ENCODE measurements around the gene KRTAP10-2. TPM values are rescaled to one million over a fixed set of nuclear protein-coding genes. Genes with fewer than 3 reads are reported as not detected.

Gene KRTAP10-2
- total RNA-seq, 1 experiment from 2014 or later = not detected

GRCh38 chr21:44502171-44502958, 48.9 kb downstream of the KRTAP10-2 start:
- no TSS peak for BruUV-seq (replicated peaks)
- ChIA-PET CTCF (no interaction called here), POLR2A (ENCODE audit: unreplicated experiment) (no interaction called here)
- no peak overlapping the region for H3K27ac ChIP-seq
- H3K4me1 ChIP-seq (replicated peaks; ENCODE audit: insufficient read depth) = no peaks in the 10 kb centered on the region
- no peaks in the 10 kb centered on the region for H3K79me2 ChIP-seq (ENCODE audit: low read depth)
- intact Hi-C loops (cut with micrococcal nuclease; ENCODE audit: unreplicated experiment) = no loop called here
- DNase-seq = no peak
- no peak for TF ChIP-seq CTCF (conservative IDR thresholded peaks at IDR 0.05)
- TF ChIP-seq EZH2 (IDR thresholded peaks at IDR 0.05; ENCODE audit: low read depth) = no peak
- no peaks in the 10 kb centered on the region for H4K20me1 ChIP-seq (ENCODE audit: insufficient read depth)
- no peaks in the 10 kb centered on the region for H3F3A ChIP-seq (ENCODE audit: insufficient read depth, low read depth)
- no peak overlapping the region for H3K4me2 ChIP-seq
- H3K27me3 ChIP-seq (ENCODE audit: insufficient read depth, low read depth) = peaks cover 80% of the 10 kb centered on the region
- H3K36me3 ChIP-seq (ENCODE audit: low read depth) = no peaks in the 10 kb centered on the region
- no peak overlapping the region for H3K4me3 ChIP-seq
- H3K9me2 ChIP-seq (ENCODE audit: insufficient read depth) = no peaks in the 10 kb centered on the region
- no peak overlapping the region for H2AFZ ChIP-seq
- H3K9me3 ChIP-seq (ENCODE audit: insufficient read depth, low read depth) = no peaks in the 10 kb centered on the region

Other genes with a start within 250 kb of the KRTAP10-2 start
- 12.5 and 23.9 TPM in 2 replicates for gene CFAP410, start 212.1 kb downstream of the KRTAP10-2 start, total RNA-seq (2021)
- not detected in 2 replicates for gene TRPM2, start 197.9 kb downstream of the KRTAP10-2 start, total RNA-seq (2021)
- 0.35 and 0.48 TPM in 2 replicates for gene LRRC3, start 96.0 kb downstream of the KRTAP10-2 start, total RNA-seq (2021)
- not detected in 2 replicates for gene KRTAP10-1, start 11.3 kb downstream of the KRTAP10-2 start, total RNA-seq (2021)
- gene KRTAP10-3, start 7.3 kb upstream of the KRTAP10-2 start, total RNA-seq (2021) = not detected in 2 replicates
- not detected in 2 replicates for gene KRTAP10-4, start 22.2 kb upstream of the KRTAP10-2 start, total RNA-seq (2021)
- not detected in 2 replicates for gene KRTAP10-5, start 29.1 kb upstream of the KRTAP10-2 start, total RNA-seq (2021)
- gene KRTAP10-6, start 41.0 kb upstream of the KRTAP10-2 start, total RNA-seq (2021) = not detected in 2 replicates
- gene KRTAP10-7, start 49.1 kb upstream of the KRTAP10-2 start, total RNA-seq (2021) = not detected in 2 replicates
- not detected in 2 replicates for gene KRTAP10-8, start 60.6 kb upstream of the KRTAP10-2 start, total RNA-seq (2021)
- not detected in 2 replicates for gene KRTAP10-9, start 75.6 kb upstream of the KRTAP10-2 start, total RNA-seq (2021)
- gene KRTAP10-10, start 85.9 kb upstream of the KRTAP10-2 start, total RNA-seq (2021) = not detected in 2 replicates
- gene KRTAP10-11, start 94.9 kb upstream of the KRTAP10-2 start, total RNA-seq (2021) = not detected in 2 replicates
- not detected in 2 replicates for gene KRTAP12-4, start 103.2 kb upstream of the KRTAP10-2 start, total RNA-seq (2021)
- gene KRTAP12-3, start 106.4 kb upstream of the KRTAP10-2 start, total RNA-seq (2021) = not detected in 2 replicates
- not detected in 2 replicates for gene KRTAP12-2, start 115.4 kb upstream of the KRTAP10-2 start, total RNA-seq (2021)
- not detected in 2 replicates for gene KRTAP12-1, start 130.7 kb upstream of the KRTAP10-2 start, total RNA-seq (2021)
- gene KRTAP10-12, start 145.7 kb upstream of the KRTAP10-2 start, total RNA-seq (2021) = not detected in 2 replicates
- gene TSPEAR, start 160.1 kb upstream of the KRTAP10-2 start, total RNA-seq (2021) = not detected in 2 replicates